HG03378 (cell line): ENCODE results near the gene SHISA7.

Experiments used
- ATAC-seq: cut with Tn5 transposase; IDR thresholded peaks from one replicate; pipeline ENCODE4 v1.9.1; 2021; ENCODE audit warnings: mild to moderate bottlenecking, moderate library complexity; ENCODE audit not compliant: unreplicated experiment

The SHISA7 gene

DNA sequence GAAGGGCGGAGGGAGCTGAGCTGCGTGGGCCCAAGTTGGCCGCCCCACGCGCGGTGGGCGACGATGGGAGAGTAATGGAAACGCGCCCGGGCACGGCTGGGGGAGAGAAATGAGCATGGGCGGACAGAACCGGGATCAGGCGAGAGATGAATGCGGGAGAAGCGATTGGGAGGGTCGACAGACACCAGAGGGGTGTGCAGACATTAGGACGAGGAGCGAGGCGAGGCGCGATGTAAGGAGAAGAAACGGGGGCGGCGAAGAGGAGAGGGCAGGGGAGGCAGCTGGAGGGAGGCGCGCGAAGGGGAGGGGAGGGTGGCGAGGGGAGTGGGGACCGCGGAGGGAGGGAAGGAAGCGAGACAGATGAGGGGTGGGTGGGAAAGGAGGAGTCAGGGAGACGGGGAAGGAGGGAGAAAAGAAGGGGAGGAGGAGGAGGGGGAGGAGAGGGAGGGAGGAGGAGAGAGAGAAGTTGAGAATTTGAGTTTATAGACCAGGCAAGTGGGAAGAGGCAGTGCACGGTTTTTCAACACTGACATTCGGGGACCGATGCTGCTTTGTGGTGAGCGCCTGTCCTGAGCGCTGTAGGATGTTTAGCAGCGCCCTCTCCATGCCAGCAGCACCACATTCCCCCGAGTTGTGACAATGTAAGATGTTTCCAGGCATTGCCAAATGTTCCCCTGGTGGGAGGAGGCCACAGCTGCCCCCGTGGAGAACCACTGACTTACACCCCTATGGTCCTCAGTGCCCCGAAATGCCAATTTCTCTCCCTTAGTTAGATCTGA, at the start of gene SHISA7:
TSS of gene SHISA7 (minus strand) at position 256 of the 779 bp plus-strand sequence. CDS start 437 bp downstream, outside the sequence.
- ATAC-seq = no peak

DNA sequence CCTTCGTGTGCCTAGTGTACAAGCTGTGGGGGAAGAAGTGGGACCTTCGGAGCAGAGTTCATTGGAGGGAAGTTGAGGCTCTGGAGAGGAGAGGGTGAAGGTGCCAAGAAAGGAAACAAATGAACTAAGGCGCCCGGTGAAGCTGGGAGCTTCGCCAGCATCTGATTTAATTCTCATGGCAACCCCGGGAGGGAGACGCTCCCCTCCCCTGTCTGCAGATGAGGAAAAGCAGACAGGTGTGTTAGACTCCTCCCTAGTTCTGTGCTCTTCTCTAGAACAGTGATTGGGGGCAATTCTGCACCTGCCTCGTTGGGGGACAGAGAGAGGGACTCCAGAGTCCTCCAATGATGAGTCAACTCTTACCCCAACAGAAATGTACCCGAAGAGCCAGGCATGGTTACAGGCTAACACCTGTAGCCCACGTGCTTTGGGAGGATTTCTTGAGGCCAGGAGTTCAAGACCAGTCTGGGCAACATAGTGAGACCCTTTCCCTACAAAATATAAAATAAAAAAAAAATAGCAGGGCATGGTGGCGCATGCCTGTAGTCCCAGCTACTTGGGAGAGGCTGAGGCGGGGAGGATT, 49.4 kb upstream of the SHISA7 start:
- ATAC-seq = no peak

DNA sequence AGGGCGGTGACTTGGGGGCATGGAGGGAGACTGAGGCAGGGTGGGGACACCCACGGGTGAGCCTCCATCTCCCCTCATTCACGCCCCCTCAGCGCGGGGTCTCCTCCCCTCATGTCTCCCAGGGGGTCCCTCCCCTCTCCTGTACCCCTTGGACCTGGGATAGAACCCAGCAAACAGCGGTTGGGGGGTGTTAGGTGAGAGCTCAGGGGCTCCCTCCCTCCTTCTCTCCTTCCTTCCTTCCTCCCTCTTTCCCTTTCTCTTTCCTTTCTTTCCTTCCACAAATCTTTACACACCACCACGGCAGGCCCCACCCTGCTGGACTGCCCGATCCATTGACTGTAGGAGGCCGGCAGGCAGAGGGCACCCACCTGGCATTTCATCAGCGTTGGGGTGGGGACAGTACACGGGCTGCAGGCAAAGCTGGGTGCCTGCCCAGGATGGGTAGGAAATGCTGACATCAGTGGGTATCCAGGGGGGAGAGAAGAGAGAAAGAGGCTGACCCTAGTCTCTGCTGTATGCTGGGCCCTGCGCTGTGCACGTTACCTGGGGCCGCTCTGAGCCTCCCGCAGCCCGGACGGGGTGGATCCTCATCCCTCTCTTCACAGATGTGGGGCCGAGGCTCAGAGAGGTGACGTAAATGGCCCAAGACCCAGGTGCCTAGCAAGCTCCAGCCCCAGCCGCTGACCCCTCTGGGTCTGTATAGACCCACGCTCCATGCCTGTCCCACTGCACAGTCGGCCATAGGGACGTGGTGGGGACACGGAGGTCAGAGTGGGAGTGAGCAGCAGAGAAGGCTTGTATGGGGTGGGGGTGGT, 48.7 kb upstream of the SHISA7 start:
- ATAC-seq = no peak

DNA sequence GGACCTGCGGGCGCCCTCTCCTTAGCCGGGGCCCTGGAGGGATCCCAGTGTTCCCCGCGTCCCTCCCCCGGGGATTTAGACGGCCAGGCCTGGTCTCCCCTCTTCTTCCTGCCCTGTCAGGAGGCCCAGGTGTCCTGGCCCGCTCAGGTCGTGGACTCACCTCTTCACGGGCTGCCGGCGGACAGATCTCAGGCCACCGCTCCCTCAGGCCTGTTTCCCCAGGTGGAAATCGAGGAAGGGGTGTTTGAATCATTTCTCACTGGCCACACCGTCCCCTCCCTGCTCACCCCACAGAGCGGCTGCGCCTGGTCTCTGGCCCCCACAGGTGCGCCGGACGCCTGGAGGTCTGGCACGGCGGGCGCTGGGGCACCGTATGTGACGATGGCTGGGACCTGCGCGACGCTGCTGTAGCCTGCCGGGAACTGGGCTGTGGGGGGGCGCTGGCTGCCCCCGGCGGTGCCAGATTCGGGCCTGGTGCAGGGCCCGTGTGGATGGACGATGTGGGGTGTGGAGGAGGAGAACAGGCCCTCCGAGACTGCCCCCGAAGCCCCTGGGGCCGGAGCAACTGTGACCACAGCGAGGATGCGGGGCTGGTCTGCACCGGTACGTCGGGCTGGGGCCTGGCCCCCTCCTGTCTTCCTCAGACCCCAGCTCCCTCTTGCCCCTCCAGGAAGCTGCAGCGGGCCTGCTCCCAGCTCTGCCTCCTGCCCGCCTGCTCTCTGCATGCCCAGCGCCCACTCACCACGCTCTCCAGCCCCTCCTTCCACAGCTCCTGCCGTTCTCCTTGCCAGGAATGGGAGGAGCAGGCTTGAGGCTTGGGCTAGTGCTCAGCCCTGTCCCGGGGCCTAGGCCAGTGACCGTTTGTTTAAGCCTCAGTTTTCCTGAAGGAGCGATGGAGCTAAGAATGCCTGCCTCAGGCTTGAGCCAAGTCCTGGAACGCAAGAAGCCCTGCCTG, 47.7 kb upstream of the SHISA7 start:
- ATAC-seq = no peak

DNA sequence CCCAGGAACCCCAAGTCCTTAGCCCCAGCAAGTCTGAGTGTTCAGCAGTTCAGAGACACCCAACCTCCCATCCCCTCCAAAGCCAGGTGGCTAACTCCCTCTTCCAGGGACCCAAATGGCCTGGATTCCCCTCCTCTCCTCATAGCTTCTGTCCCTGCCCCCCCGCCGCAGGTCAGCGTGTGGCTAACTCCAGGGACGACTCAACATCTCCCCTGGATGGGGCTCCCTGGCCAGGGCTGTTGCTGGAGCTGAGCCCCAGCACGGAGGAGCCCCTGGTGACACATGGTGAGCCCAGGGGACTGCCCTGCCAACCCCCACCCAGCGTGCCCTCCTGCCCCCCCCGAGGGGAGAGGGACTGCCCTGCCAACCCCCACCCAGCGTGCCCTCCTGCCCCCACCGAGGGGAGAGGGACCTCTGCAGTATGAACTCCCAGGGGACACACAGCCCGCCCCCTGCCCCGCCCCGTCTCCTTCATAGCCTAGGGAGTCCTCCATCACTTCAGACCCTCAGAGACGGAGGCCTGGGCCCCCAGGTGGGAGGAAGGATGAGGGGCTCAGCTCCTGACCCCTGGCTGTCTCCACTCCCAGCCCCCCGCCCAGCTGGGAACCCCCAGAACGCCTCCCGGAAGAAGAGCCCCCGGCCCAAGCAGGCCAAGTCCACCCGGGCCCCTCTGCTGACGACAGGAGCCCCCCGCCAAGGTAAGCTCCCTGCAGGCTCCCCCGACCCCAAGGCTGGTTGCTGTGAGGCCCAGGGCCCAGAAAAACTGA, 46.8 kb upstream of the SHISA7 start:
- ATAC-seq = no peak

DNA sequence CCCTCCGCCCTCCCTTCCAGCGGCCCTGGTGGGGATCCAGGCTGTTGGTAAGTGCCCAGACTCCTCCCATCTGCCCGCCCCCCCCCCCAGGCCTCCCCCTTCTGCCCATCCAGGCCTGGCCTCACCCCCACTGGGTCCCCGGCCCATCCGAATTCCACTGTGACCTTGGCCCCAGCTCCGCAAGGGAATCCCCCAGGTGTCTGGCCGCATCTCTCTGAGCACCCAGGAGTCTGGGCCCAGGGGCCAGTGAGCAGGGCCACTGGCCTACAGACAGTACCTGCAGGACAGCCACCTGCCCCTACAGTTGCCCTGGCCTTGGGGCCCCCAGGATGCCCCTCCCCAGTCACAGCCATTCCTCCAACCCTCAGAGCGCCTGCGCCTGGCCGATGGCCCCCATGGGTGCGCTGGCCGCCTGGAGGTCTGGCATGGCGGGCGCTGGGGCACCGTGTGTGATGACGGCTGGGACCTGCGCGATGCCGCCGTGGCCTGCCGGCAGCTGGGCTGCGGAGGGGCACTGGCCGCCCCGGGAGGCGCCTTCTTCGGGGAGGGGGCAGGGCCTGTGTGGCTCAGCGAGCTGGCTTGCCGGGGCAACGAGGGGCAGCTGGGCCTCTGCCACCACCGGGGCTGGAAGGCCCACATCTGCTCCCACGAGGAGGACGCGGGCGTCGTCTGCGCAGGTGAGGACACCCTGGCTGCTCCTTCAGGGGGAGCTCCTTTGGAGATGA, 46.0 kb upstream of the SHISA7 start:
- ATAC-seq = no peak

DNA sequence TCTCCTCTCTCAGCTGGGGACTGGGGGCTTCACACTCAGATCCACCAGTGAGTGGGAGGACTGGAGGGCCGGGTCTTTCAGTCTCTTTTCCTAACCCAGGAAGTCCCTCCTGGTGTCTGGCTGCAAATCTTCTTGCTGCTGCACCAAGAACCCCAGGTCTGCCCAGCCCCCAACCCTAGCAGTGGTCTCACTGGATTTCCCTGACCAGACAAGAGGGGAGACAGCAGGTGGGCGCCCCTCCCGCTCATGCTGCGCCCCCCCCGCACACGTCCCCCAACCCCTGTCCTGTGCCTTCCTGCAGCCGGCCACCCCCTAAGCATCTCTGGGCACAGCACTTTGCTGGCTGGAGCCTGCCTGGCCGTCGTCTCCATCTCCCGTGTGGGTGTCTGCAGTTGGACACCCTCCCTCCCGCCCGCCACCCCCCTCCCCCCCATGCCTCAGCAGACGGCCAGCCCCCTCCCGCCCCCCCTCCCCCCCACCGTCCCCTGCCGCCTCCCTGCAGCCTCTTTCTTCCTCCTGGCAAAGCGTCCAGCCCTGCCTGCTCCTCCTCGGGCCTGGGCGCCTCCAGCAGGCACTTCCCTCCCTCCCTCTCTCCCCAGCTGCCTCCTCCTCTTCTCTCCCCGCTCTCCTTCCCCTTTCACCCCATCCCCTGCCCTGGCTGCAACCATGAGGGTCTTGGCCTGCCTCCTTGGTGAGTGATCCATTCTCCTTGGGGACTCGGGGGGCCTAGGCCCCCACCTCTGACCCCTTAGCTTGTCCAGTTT, 45.0 kb upstream of the SHISA7 start, which contains the start of gene SSC5D:
TSS of gene SSC5D (plus strand) at position 513 of the 764 bp plus-strand sequence. CDS start at position 667, 154 bp downstream.
- no peak for ATAC-seq

DNA sequence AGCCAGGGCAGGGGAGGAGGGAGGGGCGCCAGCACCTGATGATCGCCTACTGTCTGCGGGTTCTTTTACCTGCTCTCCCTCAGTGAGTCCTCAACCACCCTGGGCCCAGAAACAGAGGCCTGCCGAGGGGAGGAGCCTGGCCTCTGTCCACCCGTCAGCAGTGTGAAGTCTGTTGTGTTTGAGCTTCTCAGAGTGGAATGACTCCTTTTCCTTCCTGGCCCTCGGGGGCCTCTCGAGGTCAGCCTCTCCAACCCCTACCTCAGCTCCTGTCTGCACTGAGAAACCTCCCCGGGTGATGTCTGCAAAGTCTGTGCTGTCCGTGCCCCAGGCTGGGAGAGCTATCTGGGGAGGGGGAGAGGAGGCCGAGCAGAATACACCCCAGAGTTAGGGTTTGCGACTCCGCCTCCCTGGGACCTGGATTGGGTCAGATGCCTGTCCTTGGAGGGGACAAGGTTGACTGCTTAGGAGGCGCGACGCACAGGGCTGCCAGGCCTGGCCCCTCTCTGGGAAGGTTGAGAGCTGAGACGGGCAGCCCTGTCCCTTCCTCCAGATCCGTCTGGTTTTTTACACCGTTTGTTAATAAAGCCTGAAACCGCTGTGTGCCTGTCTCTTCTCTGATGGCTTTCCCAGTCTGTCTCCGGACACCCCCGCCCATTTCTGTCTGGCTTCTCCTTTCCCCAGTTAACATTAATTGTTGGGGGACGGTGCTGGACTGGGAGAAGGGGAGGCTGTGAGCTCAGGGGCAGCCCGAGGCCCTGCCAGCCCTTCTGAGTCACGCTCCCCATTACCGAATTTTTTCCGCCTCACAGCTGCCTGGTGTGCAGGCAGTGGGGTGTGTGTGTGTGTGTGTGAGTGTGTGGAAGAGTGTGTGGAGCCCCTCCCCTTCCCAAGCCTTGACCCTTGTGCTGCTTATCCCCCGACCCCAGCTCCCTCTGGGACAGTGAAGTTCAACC, 44.1 kb upstream of the SHISA7 start:
- no peak for ATAC-seq

DNA sequence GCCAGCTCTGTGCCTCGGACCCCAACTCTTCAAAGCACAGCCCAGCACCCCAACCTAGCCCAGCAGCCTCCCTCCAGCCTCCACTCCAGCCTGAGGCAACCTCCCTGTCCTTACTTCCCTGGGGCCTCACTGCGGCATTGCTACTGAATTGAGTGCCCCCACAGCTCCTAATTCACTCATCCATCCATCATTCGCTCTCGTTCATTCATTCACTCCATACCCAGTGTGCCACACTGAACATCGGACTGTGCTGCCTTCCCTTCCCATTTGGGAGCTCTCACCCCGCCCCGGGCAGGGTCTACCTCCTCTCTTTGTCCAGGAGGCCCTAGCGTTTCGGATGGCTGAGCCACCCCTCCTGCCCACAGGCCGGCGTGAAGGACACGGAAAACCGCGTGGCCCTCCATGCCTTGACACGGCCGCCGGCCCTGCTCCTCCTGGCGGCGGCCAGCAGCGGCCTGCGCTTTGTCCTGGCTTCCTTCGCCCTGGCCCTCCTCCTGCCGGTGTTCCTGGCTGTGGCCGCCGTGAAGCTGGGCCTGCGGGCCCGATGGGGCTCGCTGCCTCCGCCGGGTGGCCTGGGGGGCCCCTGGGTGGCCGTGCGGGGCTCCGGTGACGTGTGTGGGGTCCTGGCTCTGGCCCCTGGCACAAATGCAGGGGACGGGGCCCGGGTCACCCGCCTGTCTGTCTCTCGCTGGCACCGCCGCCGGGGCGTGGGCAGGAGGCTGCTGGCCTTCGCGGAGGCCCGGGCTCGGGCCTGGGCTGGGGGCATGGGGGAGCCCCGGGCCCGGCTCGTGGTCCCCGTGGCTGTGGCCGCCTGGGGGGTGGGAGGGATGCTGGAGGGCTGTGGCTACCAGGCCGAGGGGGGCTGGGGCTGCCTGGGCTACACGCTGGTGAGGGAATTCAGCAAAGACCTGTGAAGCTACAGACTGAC, 43.2 kb upstream of the SHISA7 start:
- ATAC-seq = no peak

DNA sequence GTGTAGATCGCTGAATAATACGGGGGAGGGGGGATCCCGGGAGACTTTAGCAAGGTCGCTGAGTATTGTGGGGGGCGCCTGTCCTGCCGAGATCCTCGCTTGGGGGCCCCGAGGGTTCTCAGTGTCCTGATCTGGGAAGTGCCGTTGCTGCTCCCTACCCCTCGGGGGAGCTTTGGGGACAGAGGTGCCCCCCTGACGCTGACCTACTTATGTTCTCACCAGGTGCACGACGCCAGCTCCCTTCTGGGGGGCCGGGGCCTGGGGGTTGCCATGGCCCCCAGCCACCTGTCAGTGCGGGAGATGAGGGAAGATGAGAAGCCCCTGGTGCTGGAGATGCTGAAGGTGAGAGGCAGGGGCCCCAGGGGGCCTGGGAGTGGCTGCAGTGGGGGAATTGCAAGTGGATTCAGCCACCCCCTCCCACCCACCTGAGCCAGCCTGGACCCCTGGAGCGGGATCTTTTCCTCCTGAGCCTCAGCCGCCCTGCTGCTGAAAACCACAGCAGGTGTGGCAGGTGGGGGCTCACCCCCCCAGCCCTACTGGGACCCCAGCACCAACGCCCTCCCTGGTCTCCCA, 42.4 kb upstream of the SHISA7 start:
- no peak for ATAC-seq

DNA sequence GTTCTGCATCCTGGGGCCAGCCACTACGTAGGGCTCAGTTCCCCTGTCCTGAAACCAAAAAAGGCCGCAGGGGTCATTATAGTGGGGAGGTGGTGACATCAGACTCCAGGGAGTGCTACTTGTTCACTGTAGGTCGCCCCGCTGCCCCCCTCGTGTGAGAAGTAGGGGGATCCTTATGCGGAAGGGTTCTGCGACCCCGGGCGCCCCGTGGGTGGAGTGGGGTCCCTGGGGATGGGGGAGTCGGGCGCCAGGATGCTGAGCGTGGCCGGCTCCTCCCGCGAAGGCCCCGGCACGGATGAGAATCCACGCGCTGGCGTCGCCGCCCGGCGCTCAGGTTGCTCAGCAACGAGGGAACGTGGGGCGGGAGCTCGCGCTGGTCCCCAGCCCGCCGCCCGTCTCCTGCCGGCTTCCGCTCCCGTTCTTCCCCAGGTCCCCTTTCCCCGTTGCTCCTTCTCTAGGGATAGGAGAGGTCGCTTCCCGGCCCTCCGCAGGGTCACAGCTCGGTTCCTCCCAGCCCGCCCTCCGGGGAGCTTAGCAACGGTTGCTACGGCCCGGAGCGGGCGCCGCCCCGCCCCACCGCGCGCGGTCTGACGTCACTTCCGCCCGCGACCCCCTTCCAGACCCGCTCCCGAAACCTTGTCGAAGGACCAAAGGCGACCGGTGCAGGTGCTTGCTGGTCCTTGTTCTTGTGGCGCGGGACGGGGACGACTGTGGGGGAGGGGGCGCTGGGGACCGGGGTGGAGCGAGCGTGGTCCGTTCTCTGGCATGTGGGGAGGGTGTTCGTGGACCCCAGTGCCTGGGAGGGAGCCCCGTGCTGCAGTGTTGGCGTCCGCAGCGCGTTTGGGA, 41.7 kb upstream of the SHISA7 start, which contains the start of gene NAT14:
TSS of gene NAT14 (plus strand) at position 596 of the 846 bp plus-strand sequence. CDS start 521 bp downstream, outside the sequence.
- no peak for ATAC-seq

DNA sequence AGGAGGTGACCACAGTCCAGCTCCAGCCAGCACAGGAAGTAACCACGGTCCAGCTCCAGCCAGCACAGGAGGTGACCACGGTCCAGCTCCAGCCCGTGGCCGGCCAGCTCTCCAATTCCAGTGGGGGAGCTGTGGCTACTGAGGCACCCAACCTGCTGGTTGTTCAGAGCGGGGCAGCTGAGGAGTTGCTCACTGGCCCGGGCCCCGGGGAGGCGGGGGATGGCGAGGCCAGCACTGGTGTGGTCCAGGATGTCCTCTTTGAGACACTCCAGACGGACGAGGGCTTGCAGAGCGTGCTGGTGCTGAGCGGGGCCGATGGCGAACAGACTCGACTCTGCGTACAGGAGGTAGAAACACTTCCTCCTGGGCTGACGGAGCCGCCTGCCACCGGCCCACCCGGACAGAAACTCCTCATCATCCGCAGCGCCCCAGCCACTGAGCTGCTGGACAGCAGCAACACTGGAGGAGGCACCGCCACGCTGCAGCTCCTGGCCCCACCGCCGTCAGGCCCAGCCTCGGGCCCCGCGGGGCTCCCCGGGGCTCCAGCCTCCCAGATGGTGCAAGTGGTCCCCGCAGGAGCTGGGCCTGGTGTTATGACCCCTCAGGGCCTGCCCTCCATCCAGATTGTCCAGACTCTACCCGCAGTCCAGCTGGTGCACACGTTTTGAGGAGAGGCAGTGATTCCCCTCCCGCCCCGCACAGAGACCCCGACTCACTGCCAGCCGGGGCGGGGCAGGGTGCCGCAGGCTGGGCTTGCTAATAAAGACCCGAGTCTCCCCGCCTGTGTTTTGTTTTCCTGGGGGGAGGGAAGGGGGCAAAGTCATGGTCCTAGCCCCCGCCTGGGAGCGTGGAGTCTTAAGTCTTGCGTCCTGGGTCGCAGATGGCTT, 40.8 kb upstream of the SHISA7 start:
- ATAC-seq = no peak

DNA sequence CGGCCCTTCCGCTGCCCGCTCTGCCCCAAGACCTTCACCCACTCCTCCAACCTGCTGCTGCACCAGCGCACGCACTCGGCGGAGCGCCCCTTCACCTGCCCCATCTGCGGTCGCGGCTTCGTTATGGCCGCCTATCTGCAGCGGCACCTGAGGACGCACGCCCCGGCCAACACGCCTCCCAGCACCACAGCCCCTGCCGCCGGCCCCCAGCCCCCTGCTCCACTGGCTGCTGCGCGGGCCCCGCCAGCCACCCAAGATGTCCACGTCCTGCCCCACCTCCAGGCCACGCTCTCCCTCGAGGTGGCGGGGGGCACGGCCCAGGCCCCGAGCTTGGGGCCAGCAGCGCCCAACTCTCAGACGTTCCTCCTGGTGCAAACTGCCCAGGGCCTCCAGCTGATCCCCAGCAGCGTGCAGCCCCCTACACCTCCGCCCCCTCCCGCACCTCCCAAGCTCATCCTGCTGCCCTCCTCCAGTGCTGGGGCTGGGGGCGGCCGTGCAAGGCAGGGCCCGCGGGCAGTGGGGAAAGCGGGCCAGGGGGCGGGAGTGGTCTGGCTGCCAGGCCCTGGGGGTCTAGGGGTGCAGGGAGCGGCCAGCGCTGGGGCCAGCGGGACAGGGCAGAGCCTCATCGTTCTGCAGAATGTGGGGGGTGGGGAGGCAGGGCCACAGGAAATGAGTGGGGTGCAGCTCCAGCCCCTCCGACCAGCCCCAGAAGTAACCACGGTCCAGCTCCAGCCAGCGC, 40.0 kb upstream of the SHISA7 start:
- ATAC-seq = no peak
